SU-DHL-6 (cell line): Measurements from ENCODE around the gene CST9L.

Experiments
- H2AFZ ChIP-seq: fragments of 200-600 bp; sonication (generic); 2 replicates; pipeline ENCODE4 v1.6.1; 2014; ENCODE audit warnings: low read depth, mild to moderate bottlenecking, moderate library complexity, mixed read lengths, antibody characterized with exemption, low read length; ENCODE audit not compliant: severe bottlenecking
- H3F3A ChIP-seq: fragments of 200-600 bp; shearing (Covaris generic); 2 replicates; pipeline ENCODE4 v1.6.0; 2016; ENCODE audit warnings: antibody characterized with exemption, mild to moderate bottlenecking; ENCODE audit not compliant: insufficient read depth
- H3K27ac ChIP-seq: fragments of 200-600 bp; sonication (generic); 2 replicates; pipeline ENCODE4 v1.5.1; 2016; ENCODE audit warnings: low read depth, mild to moderate bottlenecking, low read length, moderate library complexity, mixed read lengths
- H3K27me3 ChIP-seq: fragments of 200-600 bp; sonication (generic), shearing (Covaris generic); 2 replicates; pipeline ENCODE4 v1.6.0; 2014; ENCODE audit warnings: mild to moderate bottlenecking, low read length
- H3K36me3 ChIP-seq: fragments of 200-600 bp; sonication (generic); 2 replicates; pipeline ENCODE4 v1.6.1; 2014; ENCODE audit warnings: mild to moderate bottlenecking, low read length, mixed read lengths
- H3K4me2 ChIP-seq: fragments of 300-600, 200-600 bp; shearing (Covaris generic), sonication (generic); 2 replicates; pipeline ENCODE4 v1.6.0; 2014; ENCODE audit warnings: low read length, low read depth, mild to moderate bottlenecking; ENCODE audit not compliant: poor library complexity, severe bottlenecking
- H3K4me3 ChIP-seq: fragments of 200-600 bp; sonication (generic); 2 replicates; pipeline ENCODE4 v1.5.1; 2014; ENCODE audit warnings: antibody characterized with exemption, low read length, mild to moderate bottlenecking, mixed read lengths; ENCODE audit not compliant: insufficient read depth, poor library complexity, severe bottlenecking
- H3K79me2 ChIP-seq: fragments of 200-600 bp; sonication (generic); 2 replicates; pipeline ENCODE4 v1.6.1; 2014; ENCODE audit warnings: mild to moderate bottlenecking, low read length, moderate library complexity; ENCODE audit not compliant: insufficient read depth
- H3K9ac ChIP-seq: fragments of 200-600 bp; sonication (generic); 2 replicates; pipeline ENCODE4 v1.7.0; 2014; ENCODE audit warnings: mild to moderate bottlenecking, low read length
- H3K9me2 ChIP-seq: fragments of 200-600 bp; sonication (generic); replicated peaks from 2 replicates; pipeline ENCODE4 v1.6.1; 2014; ENCODE audit warnings: low read length; ENCODE audit not compliant: insufficient read depth
- H3K9me3 ChIP-seq: fragments of 200-600 bp; sonication (generic); 2 replicates; pipeline ENCODE4 v1.6.1; 2014; ENCODE audit warnings: low read length, mixed read lengths; ENCODE audit not compliant: insufficient read depth
- H4K20me1 ChIP-seq: fragments of 200-600 bp; sonication (generic); 2 replicates; pipeline ENCODE4 v1.6.1; 2014; ENCODE audit warnings: low read depth, mild to moderate bottlenecking, antibody characterized with exemption, low read length, moderate library complexity, mixed read lengths
- EZH2phosphoT487 ChIP-seq: fragments of 200-600 bp; sonication (generic), shearing (Covaris generic); conservative IDR thresholded peaks from 2 replicates; pipeline ENCODE4 v1.6.1; 2018; ENCODE audit warnings: mild to moderate bottlenecking, antibody characterized with exemption, low read length, moderate library complexity, mixed read lengths
- TF ChIP-seq, protein P1 (sequence below): fragments of 200-600 bp; sonication (generic); IDR thresholded peaks from one replicate; pipeline ENCODE4 v1.5.1; 2017; ENCODE audit warnings: antibody characterized with exemption, mild to moderate bottlenecking, low read length, moderate library complexity; ENCODE audit not compliant: insufficient read depth, poor library complexity, severe bottlenecking

CST9L gene

DNA sequence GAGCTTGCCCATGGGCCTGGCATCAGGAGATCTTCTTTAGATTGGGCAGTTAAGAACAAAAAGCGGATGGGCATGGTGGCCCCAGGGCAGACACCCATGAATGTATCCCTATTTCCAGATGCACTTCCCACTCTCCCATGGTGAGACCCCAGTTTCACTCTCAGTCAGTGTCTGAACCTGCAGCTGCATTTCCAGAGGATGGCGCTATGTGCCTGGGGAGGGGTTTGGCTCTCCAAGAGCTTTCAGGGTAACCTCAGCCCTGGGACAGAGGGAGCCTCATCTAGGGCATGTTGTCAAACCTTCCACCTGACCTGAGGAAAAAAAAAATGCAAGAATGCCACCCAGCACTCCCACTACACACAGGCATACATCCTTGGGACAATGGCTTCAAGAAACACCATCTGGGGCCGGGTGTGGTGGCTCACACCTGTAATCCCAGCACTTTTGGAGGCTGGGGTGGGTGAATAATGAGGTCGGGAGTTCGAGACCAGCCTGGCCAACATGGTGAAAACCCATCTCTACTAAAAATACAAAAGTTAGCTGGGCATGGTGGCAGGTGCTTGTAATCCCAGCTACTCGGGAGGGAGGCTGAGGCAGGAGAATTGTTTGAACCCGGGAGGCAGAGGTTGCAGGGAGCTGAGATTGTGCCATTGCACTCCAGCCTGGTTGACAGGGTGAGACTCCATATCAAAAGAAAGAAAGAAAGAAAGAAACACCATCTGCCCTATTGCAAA, 1.9 kb downstream of the CST9L start:
- no peak overlapping the region for H3K9ac ChIP-seq
- H3K79me2 ChIP-seq, result no peaks in the 10 kb centered on the region
- H3K4me2 ChIP-seq, result no peak overlapping the region
- H2AFZ ChIP-seq, result no peak overlapping the region
- no peak overlapping the region for H3K27ac ChIP-seq
- no peaks in the 10 kb centered on the region for H4K20me1 ChIP-seq
- no peaks in the 10 kb centered on the region for H3K9me3 ChIP-seq
- no peak overlapping the region for H3K4me3 ChIP-seq
- TF ChIP-seq, protein P1, sequence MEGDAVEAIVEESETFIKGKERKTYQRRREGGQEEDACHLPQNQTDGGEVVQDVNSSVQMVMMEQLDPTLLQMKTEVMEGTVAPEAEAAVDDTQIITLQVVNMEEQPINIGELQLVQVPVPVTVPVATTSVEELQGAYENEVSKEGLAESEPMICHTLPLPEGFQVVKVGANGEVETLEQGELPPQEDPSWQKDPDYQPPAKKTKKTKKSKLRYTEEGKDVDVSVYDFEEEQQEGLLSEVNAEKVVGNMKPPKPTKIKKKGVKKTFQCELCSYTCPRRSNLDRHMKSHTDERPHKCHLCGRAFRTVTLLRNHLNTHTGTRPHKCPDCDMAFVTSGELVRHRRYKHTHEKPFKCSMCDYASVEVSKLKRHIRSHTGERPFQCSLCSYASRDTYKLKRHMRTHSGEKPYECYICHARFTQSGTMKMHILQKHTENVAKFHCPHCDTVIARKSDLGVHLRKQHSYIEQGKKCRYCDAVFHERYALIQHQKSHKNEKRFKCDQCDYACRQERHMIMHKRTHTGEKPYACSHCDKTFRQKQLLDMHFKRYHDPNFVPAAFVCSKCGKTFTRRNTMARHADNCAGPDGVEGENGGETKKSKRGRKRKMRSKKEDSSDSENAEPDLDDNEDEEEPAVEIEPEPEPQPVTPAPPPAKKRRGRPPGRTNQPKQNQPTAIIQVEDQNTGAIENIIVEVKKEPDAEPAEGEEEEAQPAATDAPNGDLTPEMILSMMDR, result no peak
- no peak for TF ChIP-seq EZH2phosphoT487
- H3F3A ChIP-seq, result no peaks in the 10 kb centered on the region
- H3K36me3 ChIP-seq, result no peaks in the 10 kb centered on the region
- H3K9me2 ChIP-seq, result no peaks in the 10 kb centered on the region
- H3K27me3 ChIP-seq, result no peaks in the 10 kb centered on the region

DNA sequence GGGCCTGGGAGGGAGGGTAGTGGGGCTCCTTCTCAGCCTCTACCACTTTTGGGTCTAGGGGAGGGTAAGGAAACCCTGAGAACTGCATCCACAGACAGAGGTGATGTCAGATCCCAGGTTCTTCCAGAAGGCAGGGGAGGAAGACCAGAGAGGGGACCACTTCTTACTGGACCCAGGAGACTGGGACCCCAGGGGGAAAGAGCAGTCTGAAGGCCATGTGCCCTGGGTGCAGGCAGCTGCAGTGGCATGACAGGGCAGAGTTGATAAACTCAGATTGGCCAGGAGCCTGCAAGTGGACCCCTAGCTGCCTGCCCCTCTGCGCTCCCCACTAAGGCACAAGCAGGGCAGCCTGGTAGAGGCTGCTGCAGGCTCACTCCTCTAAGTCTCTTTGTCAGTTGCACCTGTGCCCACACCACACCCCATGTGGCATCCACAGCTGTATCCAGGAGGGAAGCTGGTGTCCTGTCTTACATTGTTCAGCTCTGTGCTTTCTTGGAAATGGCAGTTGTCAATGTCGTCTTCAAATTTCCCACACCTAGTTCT, 2.7 kb downstream of the CST9L start:
- no peaks in the 10 kb centered on the region for H4K20me1 ChIP-seq
- no peaks in the 10 kb centered on the region for H3K36me3 ChIP-seq
- no peak overlapping the region for H3K4me3 ChIP-seq
- H3K9ac ChIP-seq, result no peak overlapping the region
- H3K27ac ChIP-seq, result no peak overlapping the region
- H3K9me3 ChIP-seq, result no peaks in the 10 kb centered on the region
- H3K27me3 ChIP-seq, result no peaks in the 10 kb centered on the region
- H3K4me2 ChIP-seq, result no peak overlapping the region
- no peaks in the 10 kb centered on the region for H3F3A ChIP-seq
- H3K9me2 ChIP-seq, result no peaks in the 10 kb centered on the region
- no peaks in the 10 kb centered on the region for H3K79me2 ChIP-seq
- TF ChIP-seq EZH2phosphoT487, result no peak
- no peak overlapping the region for H2AFZ ChIP-seq

DNA sequence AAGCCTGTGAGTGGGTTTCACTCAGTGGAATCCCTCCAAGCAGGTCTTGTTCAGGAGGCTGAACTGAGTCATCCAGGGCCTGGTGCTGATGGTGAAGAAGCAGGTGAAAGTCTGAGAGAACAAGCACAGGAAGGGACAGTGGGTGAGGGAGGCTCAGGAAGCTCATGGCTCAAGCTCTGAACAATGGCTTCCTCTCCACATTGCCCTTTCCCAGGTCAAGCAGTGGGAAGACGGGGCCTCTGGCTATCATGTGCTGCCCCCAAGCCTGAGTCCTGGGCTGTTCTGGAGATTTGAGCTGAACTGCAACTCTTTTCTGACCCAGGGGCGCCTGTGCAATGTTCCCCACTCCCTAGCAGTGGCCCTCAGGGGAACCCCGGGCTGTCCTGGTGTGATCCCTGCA, 3.4 kb downstream of the CST9L start:
- Histone ChIP-seq H3K9me2 (no peaks in the 10 kb centered on the region), H3K9me3 (no peaks in the 10 kb centered on the region)

More for the DNA sequence above, 3.4 kb downstream of the CST9L start:
- no peaks in the 10 kb centered on the region for H3K79me2 ChIP-seq
- H3K36me3 ChIP-seq, result no peaks in the 10 kb centered on the region
- TF ChIP-seq, protein P1, result no peak
- no peak for TF ChIP-seq EZH2phosphoT487
- no peak overlapping the region for H3K4me3 ChIP-seq
- H2AFZ ChIP-seq, result no peak overlapping the region
- no peak overlapping the region for H3K4me2 ChIP-seq
- H3K27me3 ChIP-seq, result no peaks in the 10 kb centered on the region
- no peaks in the 10 kb centered on the region for H3F3A ChIP-seq
- no peak overlapping the region for H3K9ac ChIP-seq
- H3K27ac ChIP-seq, result no peak overlapping the region
- no peaks in the 10 kb centered on the region for H4K20me1 ChIP-seq
